NOMO-1 treated with DMSO at 0.1 percent for 48 hours (cell line): Measurements from ENCODE around the gene SMIM24.

ENCODE experiments used
- DNase-seq: peaks from one replicate; lab custom pipeline; 2025; ENCODE audit not compliant: unreplicated experiment; lab: John Stamatoyannopoulos, UW

Gene SMIM24

GRCh38 chr19:3476830-3477229 lies 3.5 kb downstream of the SMIM24 start:
- no peak for DNase-seq

DNA sequence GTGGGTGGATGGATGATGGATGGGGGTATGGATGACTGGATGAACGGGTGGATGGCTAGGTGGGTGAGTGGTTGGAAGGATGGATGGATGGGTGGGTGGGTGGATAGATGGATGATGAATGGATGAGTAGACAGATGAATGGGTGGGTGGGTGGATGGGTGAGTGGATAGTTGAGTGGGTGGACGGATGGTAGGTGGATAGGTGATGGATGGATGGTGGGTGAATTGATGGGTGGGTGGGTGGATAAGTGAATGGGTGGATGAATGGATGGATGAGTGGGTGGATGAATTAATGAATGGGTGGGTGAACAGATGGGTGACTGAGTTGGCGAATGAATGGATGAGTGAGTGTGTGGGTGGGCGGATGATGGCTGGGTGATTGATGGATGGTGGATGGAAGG lies 4.9 kb downstream of the SMIM24 start:
- DNase-seq: no peak

DNA sequence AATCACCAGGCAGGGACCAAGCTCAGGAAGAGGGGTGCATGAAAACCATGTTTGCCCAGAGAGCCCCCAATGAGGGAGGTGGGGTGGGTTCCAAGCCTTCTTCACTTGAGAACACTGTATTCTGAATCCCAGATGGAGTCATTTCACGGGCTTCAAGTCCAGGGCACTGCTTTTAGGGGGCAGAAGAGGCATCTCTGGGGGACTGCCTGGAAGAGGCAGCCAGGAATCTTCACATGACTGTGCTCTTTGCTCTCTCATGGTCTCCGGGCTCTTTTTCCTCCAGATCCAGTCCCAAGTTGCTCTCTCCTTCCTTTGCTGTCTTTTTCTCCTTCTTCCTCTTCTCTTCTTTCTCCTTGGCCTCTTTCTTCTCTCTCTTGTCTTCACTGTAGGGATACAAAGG lies 5.7 kb downstream of the SMIM24 start:
- DNase-seq: no peak

GRCh38 chr19:3474010-3474409 lies 6.3 kb downstream of the SMIM24 start:
- DNase-seq: no peak

DNA sequence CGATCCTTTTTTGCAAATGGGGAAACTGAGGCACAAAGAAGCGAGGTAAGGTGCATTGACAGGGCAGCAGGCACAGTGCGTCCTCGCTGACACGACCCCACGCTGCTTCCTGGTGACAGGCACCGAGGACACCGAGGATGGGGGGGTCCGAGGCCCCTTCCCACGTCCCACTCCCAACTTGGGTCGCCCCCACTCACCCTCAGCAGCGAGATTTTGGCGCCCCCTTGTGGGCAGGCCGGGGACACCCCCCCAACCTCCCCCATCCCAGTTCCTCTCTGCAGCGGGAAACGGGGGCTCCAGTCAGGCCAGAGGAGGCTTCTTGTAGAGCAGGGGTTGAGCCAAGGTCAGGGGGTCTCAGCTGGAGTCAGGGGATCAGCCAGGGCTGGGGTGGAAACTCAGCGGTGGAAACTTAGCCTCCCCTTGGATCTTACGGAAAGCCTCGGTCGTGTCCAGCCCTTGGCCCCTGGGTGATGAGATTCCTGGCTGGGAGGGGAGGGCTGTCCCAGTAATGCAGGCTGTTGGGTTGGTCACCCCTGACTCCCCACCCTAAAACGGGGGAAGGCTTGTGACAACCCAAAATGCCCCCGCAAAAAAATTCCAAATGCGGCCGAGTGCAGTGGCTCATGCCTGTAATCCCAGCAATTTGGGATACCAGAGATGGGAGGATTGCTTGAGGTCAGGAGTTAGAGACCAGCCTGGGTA lies 8.2 kb downstream of the SMIM24 start:
- no peak for DNase-seq

DNA sequence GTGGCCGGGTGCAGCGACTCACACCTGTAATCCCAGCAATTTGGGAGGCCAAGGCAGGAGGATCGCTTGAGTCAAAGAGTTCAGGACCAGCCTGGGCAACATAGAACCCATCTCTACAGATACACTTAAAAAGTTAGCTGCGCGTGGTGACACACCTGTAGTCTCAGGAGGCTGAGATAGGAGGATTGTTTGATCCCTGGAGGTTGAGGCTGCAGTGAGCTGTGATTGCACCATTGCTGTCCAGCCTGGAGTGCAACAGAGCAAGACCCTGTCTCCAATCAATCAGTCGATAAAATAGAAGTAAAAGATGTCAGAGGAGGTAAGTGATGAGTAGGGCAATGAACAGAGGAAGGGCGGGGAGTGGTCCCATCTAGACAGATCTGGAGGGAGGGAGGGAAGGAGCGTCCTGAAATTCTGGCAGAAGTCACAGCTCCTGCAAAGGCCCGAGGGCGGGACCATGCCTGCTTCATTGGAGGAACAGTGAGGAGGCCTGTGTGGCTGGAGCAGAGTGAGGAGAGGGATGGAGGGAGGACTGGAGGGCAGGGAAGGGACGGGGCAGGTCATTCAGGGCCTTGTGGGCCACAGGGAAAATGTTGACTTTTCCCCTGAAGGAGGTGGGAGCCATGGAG lies 9.7 kb downstream of the SMIM24 start:
- DNase-seq: no peak

DNA sequence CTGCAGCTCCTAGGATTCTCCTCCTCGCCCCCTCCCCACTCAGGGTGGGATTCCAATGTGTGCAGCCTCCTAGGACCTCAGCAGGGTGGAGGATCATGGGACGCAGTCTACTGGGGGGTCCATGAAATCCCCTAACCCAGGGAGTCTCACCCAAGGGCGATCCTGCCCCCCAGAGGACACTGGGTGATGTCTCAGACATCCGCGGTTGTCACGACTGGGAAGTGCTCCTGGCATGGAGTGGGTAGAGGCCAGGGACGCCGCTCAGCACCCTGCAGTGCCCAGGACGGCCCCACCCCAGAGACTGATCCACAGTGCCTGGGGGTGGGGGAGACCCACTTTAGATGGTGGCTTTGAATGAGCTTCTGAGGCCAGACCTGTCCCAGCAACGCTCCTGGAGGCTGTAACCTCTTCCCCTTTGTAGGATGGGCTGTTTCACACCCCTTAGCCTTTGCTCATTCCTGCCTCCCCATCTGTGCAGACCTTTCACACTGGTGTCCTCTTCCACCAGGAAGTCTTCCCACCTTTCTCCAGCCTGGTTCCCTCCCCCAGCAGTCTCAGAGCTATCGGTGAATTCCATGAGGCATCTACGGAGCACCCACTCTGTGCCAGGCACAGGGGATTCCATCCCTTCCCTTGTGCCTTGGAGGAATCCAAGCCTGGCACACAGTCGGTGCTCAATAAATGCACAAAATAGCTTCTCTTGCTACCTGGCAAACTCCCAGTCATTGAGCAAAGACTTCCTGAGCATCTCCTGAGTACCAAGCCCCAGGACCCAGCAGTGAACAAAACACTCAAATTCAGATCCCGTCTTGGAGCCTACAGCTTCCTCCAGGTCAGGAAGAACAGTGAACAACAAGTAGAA lies 10.5 kb downstream of the SMIM24 start:
- DNase-seq: no peak

DNA sequence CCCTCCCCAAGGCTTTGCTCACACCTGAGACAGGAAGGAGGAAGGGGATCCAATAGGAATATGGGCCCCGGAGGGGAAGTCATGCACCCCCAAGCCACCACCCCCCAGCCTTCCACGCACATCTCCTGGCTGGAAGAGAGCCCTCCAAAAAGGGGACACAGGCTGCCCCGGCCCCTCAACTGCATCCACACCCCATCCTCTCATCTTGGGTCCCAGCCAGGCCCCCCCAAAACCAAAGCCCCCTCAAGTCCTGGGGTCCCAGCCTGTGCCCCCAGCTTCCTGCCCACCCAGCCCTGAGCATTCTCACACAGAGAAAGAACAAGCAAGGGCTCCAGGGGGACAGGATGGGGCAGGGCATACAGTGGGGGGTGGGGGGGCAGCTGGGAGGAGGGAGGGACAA lies 12.1 kb downstream of the SMIM24 start:
- no peak for DNase-seq

- DNase-seq: no peak
These were observed 12.7 kb downstream of the SMIM24 start for GRCh38 chr19:3467437-3468198.

- no peak for DNase-seq
These were observed 13.7 kb downstream of the SMIM24 start for GRCh38 chr19:3466635-3467034.

- DNase-seq: no peak
These were observed 14.8 kb downstream of the SMIM24 start for GRCh38 chr19:3465552-3465951.

- DNase-seq: no peak
These were observed 15.6 kb downstream of the SMIM24 start for GRCh38 chr19:3464587-3465235.

DNA sequence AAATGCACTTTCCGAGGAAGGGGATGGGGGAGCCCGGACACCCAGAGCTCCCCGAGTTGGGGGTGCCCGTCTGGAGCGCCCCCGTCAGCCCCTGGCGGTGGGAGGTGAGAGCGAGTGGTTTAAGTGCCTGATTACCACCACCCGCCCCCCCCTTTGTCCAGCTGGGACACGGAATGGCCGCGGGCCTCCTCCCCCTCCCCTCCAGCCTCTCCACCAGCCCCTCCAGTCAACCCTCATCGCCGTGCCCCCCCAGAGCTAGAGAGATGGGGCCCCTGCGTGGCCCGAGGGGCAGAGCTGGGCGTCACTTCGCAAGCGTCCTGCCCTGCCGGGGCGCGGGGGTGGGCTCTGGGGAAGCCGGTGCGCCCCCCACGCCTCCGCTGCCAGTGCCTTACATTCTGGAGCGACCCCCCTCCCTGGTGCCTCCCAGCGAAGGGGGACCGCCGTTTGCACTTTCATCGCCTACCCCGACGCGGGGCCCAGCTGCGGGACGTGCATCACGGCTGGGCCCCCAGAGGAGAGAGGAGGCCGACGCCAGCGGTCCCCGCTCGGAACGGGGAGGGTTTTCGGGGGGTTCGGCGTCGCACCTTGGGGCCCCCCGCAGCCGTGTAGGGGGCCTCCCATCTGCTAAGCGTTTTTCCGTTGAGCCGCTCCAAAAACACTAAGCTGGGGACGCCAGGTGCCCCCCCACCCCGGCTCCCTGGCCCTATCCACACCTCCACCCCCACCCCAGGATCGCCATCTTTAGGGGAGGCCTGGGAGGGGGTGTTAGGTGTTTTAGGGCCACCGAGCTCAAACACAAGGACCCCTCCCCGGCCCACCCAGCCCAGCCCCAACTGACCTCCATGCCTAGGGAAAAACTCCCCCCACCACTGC lies 16.4 kb downstream of the SMIM24 start:
- DNase-seq: no peak

GRCh38 chr19:3462991-3463713 lies 17.2 kb downstream of the SMIM24 start:
- no peak for DNase-seq

GRCh38 chr19:3459965-3460582 lies 20.3 kb downstream of the SMIM24 start:
- no peak for DNase-seq

- no peak for DNase-seq
These were observed 21.0 kb downstream of the SMIM24 start for GRCh38 chr19:3459089-3459881.

- DNase-seq: no peak
These were observed 21.9 kb downstream of the SMIM24 start for GRCh38 chr19:3458229-3459088.
